ENCODE measurements around the gene CYTL1.
"Not testable (repeated sequence)": the region's sequence is repeated elsewhere in the genome, so short reads cannot be mapped to it uniquely, and the experiment has no call there.

The CYTL1 gene

GRCh38 chr4:5019274-5019673 is at the start of gene CYTL1:
CYTL1 (minus strand) TSS chr4:5019458; CDS start chr4:5019445, 13 bp downstream.
- DNase-seq: no peak

GRCh38 chr4:5067908-5068307 is 48.6 kb upstream of the CYTL1 start:
- DNase-seq: no peak

- not testable (repeated sequence) for DNase-seq
Observed at GRCh38 chr4:5066968-5067367, 47.7 kb upstream of the CYTL1 start.

- DNase-seq: no peak
Observed at GRCh38 chr4:5066101-5066500, 46.8 kb upstream of the CYTL1 start.

GRCh38 chr4:5055411-5055810 is 36.2 kb upstream of the CYTL1 start:
- DNase-seq: no peak

GRCh38 chr4:5054532-5054931 is 35.3 kb upstream of the CYTL1 start:
- DNase-seq: no peak

- DNase-seq: no peak
Observed at GRCh38 chr4:5052726-5053425, 33.6 kb upstream of the CYTL1 start.

- no peak for DNase-seq
Observed at GRCh38 chr4:5052204-5052702, 33.0 kb upstream of the CYTL1 start.

- DNase-seq: no peak
Observed at GRCh38 chr4:5051278-5052203, 32.3 kb upstream of the CYTL1 start, which contains the start of gene STK32B. STK32B (plus strand) TSS chr4:5051480.

GRCh38 chr4:5050520-5051277 is 31.4 kb upstream of the CYTL1 start:
- DNase-seq: no peak

- DNase-seq: no peak
Observed at GRCh38 chr4:5048721-5049120, 29.5 kb upstream of the CYTL1 start.

GRCh38 chr4:5045097-5045496 is 25.8 kb upstream of the CYTL1 start:
- DNase-seq: no peak

GRCh38 chr4:5044341-5044740 is 25.1 kb upstream of the CYTL1 start:
- no peak for DNase-seq

- DNase-seq: no peak
Observed at GRCh38 chr4:5043579-5043978, 24.3 kb upstream of the CYTL1 start.

- DNase-seq: no peak
Observed at GRCh38 chr4:5041699-5042098, 22.4 kb upstream of the CYTL1 start.

- DNase-seq: no peak
Observed at GRCh38 chr4:5040856-5041620, 21.8 kb upstream of the CYTL1 start.

GRCh38 chr4:5039800-5040199 is 20.5 kb upstream of the CYTL1 start:
- no peak for DNase-seq

GRCh38 chr4:5037553-5038551 is 18.6 kb upstream of the CYTL1 start:
- no peak for DNase-seq

- DNase-seq: no peak
Observed at GRCh38 chr4:5036239-5036638, 17.0 kb upstream of the CYTL1 start.

- no peak for DNase-seq
Observed at GRCh38 chr4:5034206-5034605, 14.9 kb upstream of the CYTL1 start.

- no peak for DNase-seq
Observed at GRCh38 chr4:5033281-5033841, 14.1 kb upstream of the CYTL1 start.

All from activated CD4-positive, alpha-beta T cell treated with anti-CD3 and anti-CD28 coated beads, Interleukin-2, amount 50 U/mL, for 4 hours (primary cell).